ENCODE data around the gene SFXN5.

The SFXN5 gene

DNA sequence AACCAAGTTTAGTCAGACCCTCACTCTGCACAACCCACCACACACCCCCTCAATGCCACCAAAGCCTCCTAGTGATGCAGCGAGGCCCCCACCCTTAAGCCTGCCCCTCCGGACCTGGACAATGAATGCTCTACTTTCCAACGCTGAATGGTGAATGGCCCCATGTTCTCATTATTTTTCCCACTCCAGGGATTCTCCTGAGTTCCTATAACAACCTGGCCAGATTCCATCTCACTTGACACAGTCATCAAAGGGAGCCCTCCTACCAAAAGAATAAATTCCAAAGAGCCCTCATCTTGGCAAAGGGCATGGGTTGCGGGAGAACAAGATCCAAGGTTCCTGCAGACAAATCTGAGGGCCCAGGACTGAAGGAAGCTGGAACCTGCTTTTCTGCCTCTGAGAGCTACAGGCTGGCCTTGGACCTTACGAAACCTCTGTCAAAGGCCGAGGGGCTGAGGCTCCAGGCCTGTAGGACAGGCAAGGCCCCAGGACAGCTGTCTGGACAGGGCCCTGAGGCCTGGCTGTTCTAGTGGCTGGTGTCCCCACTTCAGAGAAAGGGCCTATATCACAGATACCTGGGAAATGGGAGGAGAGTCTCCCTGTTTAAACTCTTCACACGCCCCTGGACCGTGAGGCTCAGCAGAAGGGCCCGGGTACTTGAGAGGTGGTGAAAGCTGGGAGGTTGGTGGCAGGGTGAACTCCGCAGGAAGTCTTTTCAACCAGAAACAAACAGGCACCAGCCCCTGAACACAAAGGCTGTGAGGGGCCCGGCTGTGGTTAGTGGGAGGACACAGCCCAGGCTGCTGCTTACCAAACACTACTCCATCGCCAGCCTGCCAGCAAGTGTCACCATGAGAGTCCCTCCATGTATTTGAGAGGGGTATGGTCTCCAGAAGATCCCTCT lies 27.3 kb downstream of the SFXN5 start:
- no peak for DNase-seq

DNA sequence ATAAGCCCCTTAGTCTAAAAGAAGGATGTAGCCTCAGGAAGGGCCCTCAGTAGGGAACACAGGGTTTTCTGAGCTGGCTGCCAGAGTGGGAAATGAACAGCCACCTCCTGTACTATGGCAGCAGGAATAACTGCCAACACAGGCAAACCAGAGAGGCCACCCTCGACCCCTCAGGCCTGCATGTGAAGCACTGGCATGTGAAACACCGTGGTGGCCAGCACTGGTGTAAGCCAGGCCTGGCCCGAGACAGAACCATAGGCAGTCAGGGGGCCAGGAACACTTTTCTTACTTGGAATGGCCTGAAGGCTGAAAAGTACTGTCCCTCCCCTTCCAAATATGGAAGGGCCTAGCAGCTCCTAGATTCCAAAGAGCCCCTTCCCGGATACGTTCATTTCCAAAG lies 28.2 kb downstream of the SFXN5 start:
- DNase-seq: no peak

DNA sequence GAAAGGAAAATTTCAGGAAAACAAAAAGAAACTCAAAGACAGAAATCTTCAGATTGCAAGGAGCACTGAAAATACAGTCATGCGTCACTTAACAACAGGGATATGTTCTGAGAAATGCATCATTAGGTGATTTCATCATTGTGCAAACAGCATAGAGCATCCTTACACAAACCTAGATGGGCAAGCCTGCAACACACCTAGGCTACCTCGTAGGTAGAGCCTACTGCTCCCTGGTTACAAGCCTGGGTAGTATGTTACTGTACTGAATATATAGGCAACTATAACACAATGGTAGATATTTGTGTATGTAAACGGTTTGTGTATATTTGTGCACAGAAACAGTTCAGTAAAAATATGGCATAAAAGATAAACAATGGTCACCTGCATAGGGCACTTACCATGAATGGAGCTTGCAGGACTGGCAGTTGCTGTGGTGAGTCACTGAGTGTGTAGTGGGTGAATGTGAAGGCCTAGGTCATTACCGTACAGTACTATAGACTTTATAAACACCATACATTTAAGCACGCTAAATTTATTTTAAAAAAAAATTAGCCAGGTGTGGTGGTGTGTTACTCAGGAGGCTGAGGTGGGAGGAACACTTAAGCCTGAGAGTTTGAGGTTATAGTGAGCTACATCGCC lies 33.4 kb downstream of the SFXN5 start:
- no peak for DNase-seq

- no peak for DNase-seq
Observed at GRCh38 chr2:73036766-73037165, 34.7 kb downstream of the SFXN5 start.

- no peak for DNase-seq
Observed at GRCh38 chr2:73035899-73036711, 35.4 kb downstream of the SFXN5 start.

- DNase-seq: no peak
Observed at GRCh38 chr2:73034661-73035375, 36.7 kb downstream of the SFXN5 start.

DNA sequence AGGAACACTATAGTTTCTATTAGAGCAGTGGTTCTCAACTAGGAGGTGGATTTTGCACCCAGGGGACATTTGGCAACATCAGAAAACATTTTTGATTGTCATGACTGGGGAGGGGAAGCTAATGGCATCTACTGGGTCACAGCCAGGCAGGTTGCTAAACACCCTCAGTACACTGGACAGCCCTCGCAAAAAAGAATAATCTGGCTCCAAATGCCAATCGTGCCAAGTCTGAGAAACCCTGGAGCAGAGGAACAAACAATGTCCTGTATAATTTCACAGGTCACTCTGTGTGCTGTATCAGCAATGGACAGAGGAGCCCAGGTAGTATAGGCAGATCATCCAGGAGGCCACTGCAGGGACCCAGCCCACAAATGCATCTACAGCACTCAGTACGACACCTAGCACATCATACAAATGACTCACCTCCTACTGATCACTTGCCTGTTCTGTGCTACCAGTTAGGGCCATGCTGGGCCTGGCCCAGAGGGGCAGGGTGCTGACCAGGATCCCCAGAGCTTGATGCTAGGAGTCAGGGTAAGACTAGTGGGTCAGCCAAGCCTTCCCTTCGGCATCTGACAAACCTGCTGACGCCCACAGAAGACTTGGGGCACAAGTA lies 37.6 kb downstream of the SFXN5 start:
- no peak for DNase-seq

DNA sequence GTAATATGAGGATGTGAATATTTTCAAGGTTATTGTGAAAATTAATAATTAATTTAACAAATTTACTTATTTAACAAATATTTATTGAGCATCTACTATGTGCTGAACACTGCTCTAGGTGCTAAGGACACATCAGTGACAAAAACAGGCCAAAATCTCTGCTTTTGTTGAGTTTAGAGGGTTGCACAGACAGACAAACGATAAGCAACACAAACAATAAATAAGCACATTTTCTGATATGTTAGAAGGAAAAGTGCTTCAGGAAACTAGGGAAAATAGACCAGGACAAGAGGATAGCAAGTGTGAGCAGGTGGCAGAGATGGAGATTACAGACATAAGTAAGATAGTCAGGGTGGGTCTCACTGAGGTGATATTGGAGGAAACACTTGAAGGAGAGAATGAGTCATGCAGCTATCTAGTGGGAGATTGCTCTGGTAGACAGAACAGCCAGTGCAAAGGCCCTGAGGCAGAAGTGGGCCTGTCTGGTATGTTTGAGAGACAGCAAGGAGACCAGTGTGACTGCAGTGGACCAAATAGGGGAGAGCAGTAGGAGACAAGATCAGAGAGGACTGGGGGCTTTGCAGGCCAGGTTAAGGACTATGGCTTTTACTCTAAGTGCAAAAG lies 38.3 kb downstream of the SFXN5 start:
- no peak for DNase-seq

GRCh38 chr2:73032702-73033097 lies 38.8 kb downstream of the SFXN5 start:
- DNase-seq: no peak

GRCh38 chr2:73031725-73032701 lies 39.5 kb downstream of the SFXN5 start:
- DNase-seq: no peak

- DNase-seq: no peak
Observed at GRCh38 chr2:73031095-73031678, 40.3 kb downstream of the SFXN5 start.

DNA sequence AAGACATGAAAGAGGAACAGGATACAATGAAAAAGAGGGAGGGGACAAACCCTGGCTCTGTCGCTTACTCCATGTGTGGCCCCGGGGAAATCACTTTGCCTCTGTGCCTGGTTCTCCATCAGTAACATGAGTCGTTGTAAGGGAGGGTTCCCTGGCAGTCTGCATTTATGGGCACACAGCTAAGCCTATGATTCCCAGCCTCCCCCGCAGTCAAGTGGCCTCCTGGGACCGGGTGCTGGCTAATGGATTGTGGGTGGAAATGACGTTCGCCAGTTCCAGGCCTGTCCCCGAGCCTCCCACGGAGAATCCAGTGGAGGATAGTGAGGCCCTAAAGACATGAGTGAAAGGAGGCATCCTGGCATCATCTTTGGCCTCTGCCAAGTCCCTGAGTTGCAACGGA lies 42.7 kb downstream of the SFXN5 start:
- no peak for DNase-seq

- DNase-seq: no peak
Observed at GRCh38 chr2:73027340-73027739, 44.2 kb downstream of the SFXN5 start.

DNA sequence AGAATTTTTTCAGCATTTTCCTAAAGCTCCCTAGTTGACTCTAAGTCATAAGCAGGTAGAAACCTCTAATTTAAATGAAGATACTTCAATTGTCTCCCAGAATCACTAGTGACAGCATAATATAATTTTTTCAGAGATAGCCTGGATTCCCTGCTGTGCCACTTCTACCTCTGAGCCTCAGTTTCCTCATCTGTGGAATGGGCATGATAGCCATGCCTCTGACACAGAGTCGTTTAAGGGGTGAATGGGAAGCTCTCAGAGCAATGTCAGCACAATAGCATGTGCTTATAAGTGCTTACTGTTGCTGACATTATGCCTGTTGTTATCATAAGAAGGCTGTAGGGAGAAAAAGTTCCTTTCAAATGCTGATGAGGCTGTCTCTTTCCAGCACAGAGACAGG lies 48.0 kb downstream of the SFXN5 start:
- DNase-seq: no peak

DNA sequence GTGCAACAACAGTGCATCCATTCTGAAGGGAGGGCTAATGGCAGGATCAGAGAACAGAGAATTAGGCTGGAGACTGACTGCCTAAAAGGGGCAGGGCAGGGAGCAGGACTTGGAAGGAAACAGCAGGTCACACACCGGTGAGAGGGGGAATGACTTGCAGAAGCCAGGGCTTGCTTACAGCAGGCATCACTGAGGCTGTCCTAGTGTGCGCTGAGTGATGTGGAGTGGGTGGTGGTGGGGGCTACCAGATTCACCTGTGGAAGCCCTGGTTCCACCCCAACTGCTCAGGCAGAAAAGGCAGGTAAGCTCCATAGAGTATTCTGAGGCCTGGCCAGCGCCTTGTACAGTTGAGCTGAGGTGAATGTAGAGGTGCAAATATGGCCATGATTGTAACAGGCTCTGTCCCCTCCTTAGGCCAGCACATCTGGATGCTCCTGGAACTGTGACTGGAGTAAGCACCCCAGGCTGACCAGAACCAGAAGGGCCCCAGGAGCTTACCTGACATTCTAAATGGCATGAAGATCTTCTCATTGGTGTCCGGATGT lies 49.4 kb downstream of the SFXN5 start:
- no peak for DNase-seq

GRCh38 chr2:73021371-73022010 lies 50.0 kb downstream of the SFXN5 start:
- DNase-seq: no peak

DNA sequence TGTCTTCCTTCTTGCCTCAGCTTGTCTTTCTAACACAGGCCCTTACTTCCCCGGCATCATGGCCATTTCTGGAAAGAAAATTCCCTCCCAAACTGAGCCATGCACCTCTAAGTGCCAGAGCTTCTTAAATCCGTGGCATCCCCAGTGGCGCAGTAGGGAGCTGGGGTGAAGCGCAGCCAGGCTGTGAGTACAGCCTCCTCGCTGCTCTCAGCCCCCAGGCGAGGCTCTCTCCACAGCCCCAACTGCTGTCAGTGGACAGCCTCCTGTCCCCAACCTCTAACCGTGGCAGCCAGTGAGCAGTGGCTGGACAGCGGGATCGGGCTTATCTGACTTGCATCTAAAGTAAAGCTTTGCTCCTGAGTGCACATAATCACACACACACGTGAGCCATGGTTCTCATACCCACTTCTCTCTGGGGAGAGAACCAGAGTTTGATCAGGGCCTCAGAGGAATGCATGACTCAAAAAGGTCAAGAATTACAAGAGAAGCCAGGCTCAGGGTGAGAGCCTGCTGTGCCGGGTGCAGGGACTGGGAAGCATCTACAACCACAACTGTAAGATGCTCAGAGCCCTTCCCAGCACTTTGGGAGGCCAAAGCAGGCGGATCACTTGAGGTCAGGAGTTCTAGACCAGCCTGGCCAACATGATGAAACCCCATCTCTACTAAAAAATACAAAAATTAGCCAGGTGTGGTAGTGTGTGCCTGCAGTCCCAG lies 50.7 kb downstream of the SFXN5 start:
- DNase-seq: no peak

GRCh38 chr2:73020306-73020656 lies 51.2 kb downstream of the SFXN5 start:
- no peak for DNase-seq
